NCI-H774 (cell line): ENCODE data around the gene INTS7.
"Not testable (repeated sequence)": the region's sequence is repeated elsewhere in the genome, so short reads cannot be mapped to it uniquely, and the experiment has no call there.

Source experiments
- DNase-seq: peaks from one replicate; lab custom pipeline; 2025; lab: John Stamatoyannopoulos, UW

The INTS7 gene

DNA sequence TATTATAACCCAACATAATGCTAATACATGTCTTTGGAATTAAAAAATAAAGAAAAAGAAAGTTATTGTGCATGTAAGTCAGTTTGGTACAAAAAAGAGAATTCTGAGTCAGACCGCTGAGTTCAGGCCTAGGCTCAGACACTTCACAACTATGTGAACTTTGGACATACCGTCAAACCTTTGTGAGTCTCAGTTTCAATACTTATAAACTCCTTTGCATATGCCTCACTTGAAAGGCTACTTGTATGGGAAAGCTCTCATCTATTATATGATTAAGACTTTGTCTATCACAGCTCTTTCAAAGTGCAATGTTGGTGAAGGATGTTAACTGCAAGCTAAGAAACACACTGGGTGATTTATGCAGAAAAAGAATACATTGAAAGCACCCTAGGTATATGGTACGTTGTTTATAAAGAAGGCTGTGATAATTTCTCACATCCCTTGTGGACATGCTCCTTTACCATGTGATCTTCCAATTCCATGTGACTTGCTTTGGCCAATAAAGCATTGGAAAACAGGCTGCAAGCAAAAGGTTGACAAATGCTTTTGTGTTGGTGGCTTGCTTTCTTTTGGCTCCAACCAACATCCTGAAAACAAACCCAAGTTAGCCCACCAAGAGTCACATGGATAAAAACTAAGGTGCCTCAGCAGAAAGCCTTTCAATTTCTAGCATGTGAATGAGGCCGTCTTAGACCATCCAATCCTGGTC is 49.6 kb downstream of the INTS7 start:
- no peak for DNase-seq

DNA sequence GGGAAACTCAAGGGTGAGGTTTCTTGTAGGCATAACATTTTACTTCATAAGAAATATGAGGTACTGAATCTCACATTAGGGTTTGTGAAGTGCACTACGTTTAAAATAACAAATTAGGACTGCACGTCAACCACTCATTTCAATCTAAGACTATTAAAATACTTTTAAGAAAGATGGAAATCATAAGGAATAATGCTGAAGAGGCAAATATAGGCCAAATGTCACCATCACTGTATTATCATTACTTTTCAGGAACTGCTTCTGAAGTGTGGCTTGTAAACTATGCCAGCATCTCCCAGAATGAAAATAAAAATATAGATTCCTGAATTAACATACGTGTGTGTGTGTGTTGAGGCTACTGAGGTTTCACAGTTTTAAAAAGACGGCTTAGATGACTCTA is 56.8 kb downstream of the INTS7 start:
- DNase-seq, result no peak

DNA sequence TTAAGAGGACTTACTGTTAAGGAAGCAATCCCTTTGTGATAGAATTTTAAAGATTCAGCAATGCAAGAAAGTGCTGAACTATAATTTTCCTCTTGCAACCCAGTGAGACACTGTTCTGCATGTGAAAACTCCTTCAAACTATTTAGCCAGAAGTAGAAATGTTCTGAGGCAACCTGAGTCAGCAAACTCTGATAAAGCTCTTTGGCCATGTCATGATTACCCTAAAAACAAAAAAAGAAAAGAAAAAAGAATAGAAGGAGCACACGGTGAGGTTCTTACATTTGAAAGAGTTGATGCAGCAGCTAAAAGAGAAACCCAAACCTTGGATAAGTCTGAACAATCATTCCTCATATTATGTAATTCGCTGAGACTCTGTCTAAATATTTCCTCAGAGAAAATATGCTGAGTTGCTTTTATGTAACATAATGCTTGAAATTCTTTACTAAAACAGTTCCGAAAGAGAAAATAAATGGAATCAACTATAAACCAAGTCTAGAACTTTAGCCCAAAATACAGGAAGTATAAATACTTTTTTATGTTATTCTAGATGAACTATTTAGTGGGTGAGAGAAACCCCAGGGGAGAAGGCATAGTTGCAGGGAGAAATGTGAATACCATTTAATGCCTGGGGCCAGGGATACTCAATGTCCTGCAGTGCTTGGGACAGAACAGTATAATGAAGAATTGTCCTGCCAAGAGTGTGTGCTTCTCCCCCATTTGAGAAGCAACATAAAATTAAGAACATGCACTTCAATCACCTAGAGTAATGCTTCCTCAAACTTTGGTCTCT is 60.0 kb downstream of the INTS7 start:
- no peak for DNase-seq

DNA sequence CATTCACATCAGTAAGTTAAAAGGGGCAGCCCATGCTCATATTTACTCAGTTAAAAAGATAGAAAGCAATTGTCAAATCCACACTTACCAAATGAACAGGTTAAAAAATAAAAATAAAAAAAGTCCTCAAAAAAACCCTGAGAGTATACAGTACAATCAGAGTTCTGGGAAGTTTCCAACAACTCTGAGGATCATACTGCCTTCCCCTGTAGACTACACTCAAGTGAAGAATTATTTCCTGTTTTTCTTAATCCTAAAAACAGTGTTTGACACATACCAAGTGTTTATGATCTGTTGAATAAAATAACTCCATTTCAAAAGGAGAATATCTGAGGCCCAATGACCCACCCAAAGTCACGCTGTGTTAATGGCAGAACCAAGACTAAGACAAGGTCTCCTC is 61.8 kb downstream of the INTS7 start:
- DNase-seq, result no peak

DNA sequence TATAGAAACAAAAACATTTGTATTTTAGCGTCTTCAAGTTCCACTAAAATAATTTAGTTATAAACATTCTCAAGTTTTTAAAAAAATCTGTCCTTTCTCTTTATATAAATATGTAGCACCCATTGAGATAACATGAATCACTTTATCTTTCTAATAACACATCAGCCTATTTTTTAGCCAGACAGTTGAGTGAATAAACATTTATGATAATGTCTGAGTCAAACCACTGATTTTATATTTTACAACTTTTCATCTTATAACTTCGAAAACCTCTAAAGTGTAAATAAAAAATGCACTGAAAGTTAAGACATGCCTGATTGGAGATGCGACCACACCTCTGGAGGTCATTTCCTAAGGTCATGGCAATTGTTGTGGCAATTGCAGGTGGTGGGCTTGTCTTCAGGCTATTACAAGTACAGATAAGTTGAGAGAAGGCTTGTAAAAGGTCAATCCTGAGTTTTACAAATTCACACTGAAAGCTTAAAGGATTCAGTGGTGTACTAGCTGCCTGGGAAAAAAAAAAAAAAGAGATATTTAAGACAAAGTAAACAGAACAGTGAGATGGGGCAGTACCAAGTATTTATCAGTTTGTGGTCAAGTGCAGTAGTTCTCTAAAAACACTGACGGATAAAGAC is 67.0 kb downstream of the INTS7 start:
- no peak for DNase-seq

DNA sequence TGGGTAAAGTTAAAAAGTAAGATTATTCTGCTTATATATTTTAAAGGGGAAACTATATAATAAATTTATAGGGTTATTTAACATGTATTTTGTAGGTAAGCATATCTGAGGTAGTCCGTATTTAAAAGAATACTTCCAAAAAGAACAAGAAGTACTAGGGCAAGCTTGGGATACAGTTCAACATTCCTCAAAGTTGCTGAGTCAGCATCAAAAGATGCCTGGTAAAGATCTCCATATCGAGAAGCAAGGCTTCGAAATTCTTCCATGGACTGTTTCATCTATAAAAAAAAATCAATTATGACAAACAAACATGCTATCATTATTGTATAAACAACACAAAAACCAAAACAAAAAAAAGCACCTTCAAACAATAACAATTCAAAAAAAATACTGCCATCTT is 67.7 kb downstream of the INTS7 start:
- no peak for DNase-seq

DNA sequence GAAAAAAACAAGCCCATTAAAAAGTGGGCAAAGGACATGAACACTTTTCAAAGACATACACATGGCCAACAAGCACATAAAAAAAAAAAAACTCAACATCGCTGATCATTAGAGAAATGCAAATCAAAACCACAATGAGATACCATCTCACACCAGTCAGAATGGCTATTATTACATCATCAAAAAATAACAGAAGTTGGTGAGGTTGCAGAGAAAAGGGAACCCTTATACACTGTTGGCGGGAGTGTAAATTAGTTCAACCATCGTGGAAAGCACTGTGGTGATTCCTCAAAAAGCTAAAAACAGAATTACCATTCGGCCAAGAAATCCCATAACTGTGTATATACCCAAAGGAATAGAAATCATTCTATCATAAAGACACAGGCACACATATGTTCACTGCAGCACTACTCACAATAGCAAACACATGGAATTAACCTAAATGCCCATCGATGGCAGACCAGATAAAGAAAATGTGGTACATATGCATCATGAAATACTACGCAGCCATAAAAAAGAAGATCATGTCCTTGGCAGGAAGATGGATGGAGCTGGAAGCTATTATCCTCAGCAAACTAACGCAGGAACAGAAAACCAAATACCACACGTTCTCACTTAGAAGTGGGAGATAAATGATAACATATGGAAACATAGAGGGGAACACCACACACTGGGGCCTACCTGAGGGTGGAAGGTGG is 70.1 kb downstream of the INTS7 start:
- DNase-seq, result no peak

DNA sequence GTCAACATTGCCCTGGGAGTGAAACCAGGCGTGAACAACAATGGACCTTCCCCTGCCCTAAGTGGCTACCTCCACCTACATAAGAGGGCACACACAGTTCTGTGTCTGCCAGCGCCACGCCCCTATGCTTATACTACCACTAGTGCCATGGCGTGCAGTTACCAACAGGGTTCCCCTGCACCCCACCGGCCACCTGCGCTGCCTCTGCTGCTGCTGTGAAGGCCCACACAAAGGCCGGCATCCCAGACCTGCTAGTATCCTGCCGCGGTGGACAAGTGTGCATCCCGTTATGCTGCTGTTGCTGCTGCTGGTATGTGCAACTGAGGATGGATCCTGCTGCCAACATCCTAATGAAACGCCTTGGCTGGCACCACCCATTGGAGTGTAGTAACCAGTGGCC is 75.7 kb downstream of the INTS7 start:
- DNase-seq, result no peak

DNA sequence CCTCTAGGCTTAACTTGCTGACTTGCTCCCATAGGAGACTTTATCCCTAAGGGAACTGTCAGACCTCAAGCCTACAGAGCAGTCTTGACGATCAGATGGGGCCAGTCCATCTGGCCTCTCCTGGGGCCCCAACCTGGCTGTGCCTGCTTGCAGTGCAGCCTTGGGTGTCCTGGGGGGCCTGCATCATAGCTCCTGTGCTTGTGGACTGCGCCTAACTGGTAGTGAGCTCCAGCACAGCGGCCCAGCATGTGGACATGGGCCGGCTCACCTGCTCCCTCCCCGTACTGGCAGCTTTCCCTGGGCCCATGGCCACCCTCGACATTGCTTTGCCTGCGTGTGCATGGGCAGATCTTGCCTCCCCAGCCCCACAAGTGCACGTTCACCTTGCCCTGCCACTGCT is 76.1 kb downstream of the INTS7 start:
- DNase-seq, result no peak

DNA sequence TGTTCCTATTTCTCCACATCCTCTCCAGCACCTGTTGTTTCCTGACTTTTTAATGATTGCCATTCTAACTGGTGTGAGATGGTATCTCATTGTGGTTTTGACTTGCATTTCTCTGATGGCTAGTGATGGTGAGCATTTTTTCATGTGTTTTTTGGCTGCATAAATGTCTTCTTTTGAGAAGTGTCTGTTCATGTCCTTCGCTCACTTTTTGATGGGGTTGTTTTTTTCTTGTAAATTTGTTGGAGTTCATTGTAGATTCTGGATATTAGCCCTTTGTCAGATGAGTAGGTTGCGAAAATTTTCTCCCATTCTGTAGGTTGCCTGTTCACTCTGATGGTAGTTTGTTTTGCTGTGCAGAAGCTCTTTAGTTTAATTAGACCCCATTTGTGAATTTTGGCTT is 81.3 kb downstream of the INTS7 start:
- DNase-seq, result not testable (repeated sequence)

DNA sequence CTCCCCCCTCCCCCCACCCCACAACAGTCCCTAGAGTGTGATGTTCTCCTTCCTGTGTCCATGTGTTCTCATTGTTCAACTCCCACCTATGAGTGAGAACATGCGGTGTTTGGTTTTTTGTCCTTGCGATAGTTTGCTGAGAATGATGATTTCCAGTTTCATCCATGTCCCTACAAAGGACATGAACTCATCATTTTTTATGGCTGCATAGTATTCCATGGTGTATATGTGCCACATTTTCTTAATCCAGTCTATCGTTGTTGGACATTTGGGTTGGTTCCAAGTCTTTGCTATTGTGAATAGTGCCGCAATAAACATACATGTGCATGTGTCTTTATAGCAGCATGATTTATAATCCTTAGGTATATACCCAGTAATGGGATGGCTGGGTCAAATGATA is 81.8 kb downstream of the INTS7 start:
- DNase-seq, result not testable (repeated sequence)

DNA sequence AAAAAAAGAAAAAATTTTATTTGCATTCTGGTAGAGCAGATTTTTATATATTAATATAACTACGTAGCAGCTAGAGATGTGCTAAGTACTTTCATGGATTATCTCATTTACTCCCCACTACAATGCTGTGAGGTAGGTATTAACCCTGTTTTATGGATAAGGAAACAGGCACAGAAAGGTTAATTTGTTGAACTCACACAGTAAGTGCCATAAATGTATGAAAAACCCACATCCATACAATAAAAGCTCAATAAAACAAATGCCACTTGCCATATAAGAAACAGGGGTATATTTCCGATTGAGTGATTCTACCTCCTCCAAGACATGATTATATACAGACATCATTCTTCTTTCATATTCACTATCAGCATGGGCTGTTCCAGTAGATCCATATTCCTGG is 83.1 kb downstream of the INTS7 start:
- no peak for DNase-seq

DNA sequence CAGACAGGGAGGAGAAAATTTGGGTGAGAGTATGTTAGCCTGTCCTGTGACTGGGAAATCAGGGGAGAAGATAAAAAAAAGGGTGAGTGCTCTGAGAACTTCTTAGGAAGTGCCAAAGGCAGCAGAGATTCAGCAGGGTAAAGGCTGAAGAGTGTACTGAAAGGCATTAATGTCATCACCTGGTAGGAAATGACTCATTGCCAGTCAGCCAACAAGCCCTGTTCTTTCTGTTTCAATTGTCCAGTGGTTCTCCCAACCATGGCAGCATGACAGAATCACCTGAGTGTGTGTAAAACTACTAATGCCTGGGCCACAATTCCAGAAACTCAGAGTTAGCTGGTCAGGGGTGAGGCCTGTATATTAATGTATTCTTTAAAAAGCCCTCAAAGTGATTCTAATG is 83.5 kb downstream of the INTS7 start:
- peak; percentile 59 for DNase-seq

DNA sequence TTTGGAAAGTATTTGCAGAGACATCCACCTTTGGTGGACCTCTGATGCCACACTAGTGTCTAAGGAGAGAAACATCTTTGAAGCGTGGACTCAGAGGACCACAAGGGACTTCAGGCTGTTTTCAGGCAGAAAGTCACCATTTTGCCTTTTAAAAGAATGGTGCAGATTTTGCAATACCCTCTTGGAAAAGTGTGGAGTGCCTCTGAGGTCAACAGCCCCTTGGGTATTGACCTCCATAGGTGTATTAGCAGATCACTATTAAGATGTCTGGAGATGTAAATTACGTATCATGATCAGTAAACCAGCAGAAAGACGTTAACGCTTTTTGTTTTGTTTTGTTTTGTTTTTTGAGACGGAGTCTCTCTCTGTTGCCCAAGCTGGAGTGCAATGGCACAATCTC is 87.0 kb downstream of the INTS7 start:
- no peak for DNase-seq

DNA sequence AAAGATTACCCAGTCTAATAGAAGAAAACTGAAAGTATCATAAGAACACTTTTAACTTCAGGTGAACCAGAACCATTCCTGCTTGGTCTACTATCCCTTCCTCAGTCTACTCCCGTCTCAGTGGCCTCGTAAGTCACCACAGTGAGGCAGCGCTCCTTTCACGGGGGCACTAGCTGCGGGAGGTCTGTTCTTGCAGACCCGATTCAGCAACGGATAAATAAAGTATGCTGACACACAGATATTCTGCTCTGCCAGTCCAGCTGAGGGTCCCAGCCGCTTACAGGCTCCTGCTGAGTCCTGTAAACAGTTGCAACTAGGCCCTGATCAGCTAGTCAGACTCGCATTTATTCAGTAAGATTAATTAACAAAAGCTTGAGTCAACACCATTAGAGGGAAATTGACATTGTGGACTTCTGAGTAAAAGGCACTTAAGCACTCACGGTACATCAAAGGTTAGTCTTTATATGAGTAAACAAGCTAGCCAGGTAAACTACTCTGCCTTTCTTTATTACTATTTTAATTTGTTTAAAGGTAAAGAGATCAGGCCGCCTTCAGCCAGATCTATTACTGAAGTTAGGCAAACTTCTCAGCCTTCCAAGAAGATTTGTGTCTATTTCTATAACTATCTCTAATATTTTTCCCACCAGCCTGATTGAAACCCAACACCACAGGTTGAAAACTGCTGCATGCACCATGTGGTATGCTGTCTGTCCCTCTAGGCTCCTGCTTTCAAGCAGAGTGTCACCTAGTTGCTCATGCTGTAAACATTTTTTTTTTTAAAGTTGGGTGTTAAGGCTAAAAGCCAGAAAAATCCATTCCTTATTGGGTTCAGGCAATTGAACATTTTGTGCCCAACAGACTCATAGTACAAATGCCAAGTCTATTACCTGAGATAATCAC is 87.7 kb downstream of the INTS7 start:
- DNase-seq, result peak; percentile 97

DNA sequence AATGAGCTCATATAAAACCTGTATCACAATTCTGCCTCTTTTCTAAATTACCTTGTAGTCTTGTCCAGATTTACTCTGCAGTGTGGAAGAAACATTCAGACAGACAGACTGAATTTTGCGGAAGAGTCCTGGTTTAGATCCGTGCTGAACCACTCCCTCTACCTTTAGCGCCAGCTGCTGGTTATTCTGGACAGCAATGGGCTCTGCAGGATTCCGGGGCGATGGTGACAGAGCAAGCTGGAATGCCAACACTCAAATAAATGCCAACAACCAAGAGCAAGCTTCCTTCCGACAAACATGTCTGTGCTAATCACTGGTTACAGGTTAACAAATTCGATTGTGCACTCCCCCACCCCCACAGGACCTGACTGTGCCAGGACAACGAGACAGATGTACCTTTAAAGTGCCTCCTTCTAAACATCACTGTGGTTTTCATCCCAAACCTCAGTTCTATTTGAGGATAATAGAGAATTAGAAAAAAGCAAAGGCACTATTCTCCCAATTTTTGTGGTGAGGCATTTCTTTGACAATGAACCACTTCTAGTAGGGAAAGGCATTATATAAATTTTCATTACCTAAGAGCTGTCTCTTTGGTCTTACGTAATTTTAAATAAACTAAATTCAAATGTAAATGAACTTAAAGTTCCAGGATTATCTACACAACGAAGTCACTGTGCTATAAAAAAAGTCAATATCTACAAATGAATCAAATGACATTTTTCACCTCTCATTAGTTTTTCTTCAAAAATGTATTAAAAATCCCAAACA is 90.4 kb downstream of the INTS7 start:
- DNase-seq, result no peak

DNA sequence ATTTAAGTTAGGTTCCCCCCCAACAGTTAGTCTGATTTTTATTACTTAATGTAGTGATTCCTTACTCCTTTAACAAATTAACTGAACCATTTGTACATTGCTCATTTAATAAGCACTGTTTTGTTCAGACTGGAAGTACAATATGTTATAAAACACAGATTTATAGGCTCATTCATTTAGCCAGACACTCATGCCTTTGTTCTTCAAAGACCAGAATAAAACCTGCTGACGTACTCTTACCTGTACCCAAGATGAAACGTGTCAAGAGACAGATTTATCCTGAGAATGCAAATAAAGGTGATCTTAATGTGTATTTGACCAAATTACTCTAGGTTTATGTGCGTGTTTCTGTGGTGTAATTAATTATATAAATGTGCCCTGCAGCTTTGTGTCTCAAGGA is 92.8 kb downstream of the INTS7 start:
- peak; percentile 89 for DNase-seq

DNA sequence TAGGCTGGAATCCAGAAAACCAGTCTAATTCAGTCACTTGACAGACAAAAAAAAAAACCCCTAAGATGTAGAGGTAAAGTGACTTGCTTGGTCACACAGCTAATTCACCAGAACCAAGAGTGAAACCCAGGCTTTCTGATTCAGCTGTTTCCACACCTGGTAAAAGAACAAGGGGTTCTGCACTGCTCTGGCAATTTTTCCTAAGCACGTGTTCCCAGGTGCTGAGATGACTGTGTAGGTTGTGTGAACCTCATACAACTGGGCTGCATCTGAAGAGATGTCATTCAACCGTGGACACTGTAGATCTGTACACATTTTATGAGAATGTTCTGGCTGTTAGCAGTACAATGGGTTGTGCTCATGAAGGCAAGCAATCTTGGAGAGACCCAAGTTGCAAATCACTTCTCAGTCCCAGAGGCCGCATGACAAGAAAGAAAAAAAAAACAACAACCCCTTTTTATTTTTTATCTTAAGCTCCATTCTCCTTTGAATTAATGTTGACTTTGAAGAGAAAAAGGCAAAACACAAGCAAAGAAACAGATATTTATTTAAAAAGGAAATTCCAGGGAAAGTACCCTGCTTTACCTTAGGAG is 95.4 kb downstream of the INTS7 start:
- DNase-seq, result no peak

DNA sequence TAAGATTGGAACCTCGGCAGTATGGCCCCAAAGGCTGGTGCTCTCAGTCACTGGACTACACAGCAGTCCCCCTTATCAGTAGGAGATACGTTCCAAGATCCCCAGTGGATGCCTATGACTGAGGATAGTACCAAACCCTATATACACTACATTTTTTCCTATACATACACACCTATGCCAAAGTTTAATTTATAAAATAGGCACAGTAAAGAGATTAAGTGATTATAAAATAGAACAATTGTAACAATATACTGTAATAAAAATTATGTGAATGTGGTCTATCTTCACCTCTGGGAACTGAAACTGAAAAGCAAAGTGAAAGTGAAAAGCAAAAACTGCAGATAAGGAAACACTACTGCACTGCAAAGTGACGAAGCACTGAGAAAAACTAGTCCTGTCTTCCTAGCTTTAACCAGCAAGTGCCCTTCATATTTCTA is 96.8 kb downstream of the INTS7 start:
- no peak for DNase-seq

DNA sequence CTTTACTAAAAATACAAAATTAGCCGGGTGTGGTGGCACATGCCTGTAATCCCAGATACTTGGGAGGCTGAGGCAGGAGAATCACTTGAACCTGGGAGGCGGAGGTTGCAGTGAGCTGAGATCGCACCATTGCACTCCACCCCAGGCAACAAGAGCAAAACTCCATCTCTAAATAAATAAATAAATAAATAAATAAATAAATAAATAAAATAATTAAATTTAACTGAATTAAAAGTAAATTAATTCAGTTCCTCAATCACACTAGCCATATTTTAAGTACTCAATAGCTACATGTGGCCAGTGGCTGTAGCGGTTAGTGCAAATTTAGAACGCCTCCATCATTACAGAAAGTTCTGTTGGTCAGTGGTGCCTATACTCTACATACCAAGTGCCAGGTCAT is 97.9 kb downstream of the INTS7 start:
- DNase-seq, result not testable (repeated sequence)
